Neuronal stem cell (in vitro differentiated cells): ENCODE measurements around the gene NOP56.

Experiments
- DNase-seq: peaks from one replicate; pipeline ENCODE4 v3.0.0-alpha.2; 2013; ENCODE audit warnings: low spot score
- H2AFZ ChIP-seq: one replicate; pipeline ENCODE4 v1.6.1; 2013; ENCODE audit warnings: mild to moderate bottlenecking, low read length, inconsistent platforms
- H2AK5ac ChIP-seq: 2 replicates; pipeline ENCODE4 v1.6.1; 2013; ENCODE audit warnings: low read depth, mild to moderate bottlenecking, inconsistent platforms, low read length, moderate library complexity, mixed read lengths
- H2BK120ac ChIP-seq: 2 replicates; pipeline ENCODE4 v1.6.1; 2013; ENCODE audit warnings: low read depth, mild to moderate bottlenecking, inconsistent platforms, low read length, moderate library complexity, mixed read lengths
- H2BK12ac ChIP-seq: one replicate; pipeline ENCODE4 v1.6.1; 2013; ENCODE audit warnings: low read length, inconsistent platforms
- H2BK15ac ChIP-seq: 2 replicates; pipeline ENCODE4 v1.6.1; 2013; ENCODE audit warnings: mild to moderate bottlenecking, low read length, inconsistent platforms, mixed read lengths
- H2BK5ac ChIP-seq: one replicate; pipeline ENCODE4 v1.6.1; 2013; ENCODE audit warnings: inconsistent platforms, mild to moderate bottlenecking, low read length, moderate library complexity
- H3K14ac ChIP-seq: one replicate; pipeline ENCODE4 v1.6.1; 2013; ENCODE audit warnings: low read length, inconsistent platforms
- H3K18ac ChIP-seq: 2 replicates; pipeline ENCODE4 v1.6.1; 2013; ENCODE audit warnings: low read length, inconsistent platforms
- H3K23ac ChIP-seq: 2 replicates; pipeline ENCODE4 v1.6.1; 2013; ENCODE audit warnings: low read depth, mild to moderate bottlenecking, mixed read lengths, low read length, inconsistent platforms; ENCODE audit not compliant: poor library complexity
- H3K27ac ChIP-seq: replicated peaks from 3 replicates; pipeline ENCODE4 v1.5.1; 2013; ENCODE audit warnings: low read length, inconsistent platforms
- H3K27me3 ChIP-seq, 3 experiments: 2 replicates each; pipeline ENCODE4 v1.6.1; 2013; ENCODE audit warnings: low read length in 3 of 3, mild to moderate bottlenecking in 2 of 3, inconsistent platforms in 1 of 3, low read depth in 1 of 3, mixed read lengths in 1 of 3, moderate library complexity in 1 of 3; ENCODE audit not compliant: control insufficient read depth in 3 of 3, insufficient read depth in 3 of 3
- H3K36me3 ChIP-seq, 2 donors: replicated peaks in 1 of 2; 2 replicates each; pipeline ENCODE4 v1.6.1; 2013; ENCODE audit warnings: low read length in 2 of 2; ENCODE audit not compliant: control insufficient read depth in 2 of 2, insufficient read depth in 2 of 2
- H3K4ac ChIP-seq: 2 replicates; pipeline ENCODE4 v1.6.1; 2013; ENCODE audit warnings: inconsistent platforms, mild to moderate bottlenecking, low read length, moderate library complexity
- H3K4me1 ChIP-seq, 2 donors: 1 replicate in 1 of 2; 2 replicates in 1 of 2; pipeline ENCODE4 v1.6.1; 2013; ENCODE audit warnings: low read length in 2 of 2, low read depth in 1 of 2; ENCODE audit not compliant: control insufficient read depth in 2 of 2, insufficient read depth in 1 of 2
- H3K4me2 ChIP-seq: one replicate; pipeline ENCODE4 v1.6.1; 2013; ENCODE audit warnings: mild to moderate bottlenecking, low read length, inconsistent platforms; ENCODE audit not compliant: insufficient read depth, poor library complexity, severe bottlenecking
- H3K4me3 ChIP-seq, 2 donors: 2 replicates each; pipeline ENCODE4 v1.5.1; 2013; ENCODE audit warnings: low read length in 2 of 2, mild to moderate bottlenecking in 2 of 2, inconsistent platforms in 1 of 2, moderate library complexity in 1 of 2
- H3K79me1 ChIP-seq: one replicate; pipeline ENCODE4 v1.6.1; 2013; ENCODE audit warnings: low read depth, mild to moderate bottlenecking, inconsistent platforms, low read length, moderate library complexity
- H3K9ac ChIP-seq: one replicate; pipeline ENCODE4 v1.6.1; 2013; ENCODE audit warnings: mild to moderate bottlenecking, low read depth, low read length, inconsistent platforms; ENCODE audit not compliant: poor library complexity
- H3K9me3 ChIP-seq, 2 donors: replicated peaks in 1 of 2; 2 replicates each; pipeline versions ENCODE3 to v1.6.1; 2013; ENCODE audit warnings: low read length in 2 of 2, mild to moderate bottlenecking in 2 of 2, inconsistent platforms in 1 of 2, low read depth in 1 of 2, mixed read lengths in 1 of 2, moderate library complexity in 1 of 2; ENCODE audit not compliant: control insufficient read depth in 2 of 2, insufficient read depth in 1 of 2
- H4K8ac ChIP-seq: one replicate; pipeline ENCODE4 v1.6.1; 2013; ENCODE audit warnings: low read depth, mild to moderate bottlenecking, inconsistent platforms, low read length, moderate library complexity
- H4K91ac ChIP-seq: one replicate; pipeline ENCODE4 v1.6.1; 2013; ENCODE audit warnings: low read length, low read depth, mild to moderate bottlenecking, inconsistent platforms; ENCODE audit not compliant: poor library complexity
- WGBS, 2 donors: extraction: QIAGEN DNeasy Blood & Tissue Kit; methylation state at CpG; one replicate each; pipeline ENCODE4 v1.1.7; 2013; ENCODE audit warnings: missing lambda C conversion rate in 2 of 2, mixed read lengths in 1 of 2; ENCODE audit not compliant: insufficient read length in 2 of 2, insufficient replicate concordance in 1 of 2; ENCODE audit errors: extremely low coverage in 2 of 2; 5-methylcytosine and 5-hydroxymethylcytosine counted together

The NOP56 gene

DNA sequence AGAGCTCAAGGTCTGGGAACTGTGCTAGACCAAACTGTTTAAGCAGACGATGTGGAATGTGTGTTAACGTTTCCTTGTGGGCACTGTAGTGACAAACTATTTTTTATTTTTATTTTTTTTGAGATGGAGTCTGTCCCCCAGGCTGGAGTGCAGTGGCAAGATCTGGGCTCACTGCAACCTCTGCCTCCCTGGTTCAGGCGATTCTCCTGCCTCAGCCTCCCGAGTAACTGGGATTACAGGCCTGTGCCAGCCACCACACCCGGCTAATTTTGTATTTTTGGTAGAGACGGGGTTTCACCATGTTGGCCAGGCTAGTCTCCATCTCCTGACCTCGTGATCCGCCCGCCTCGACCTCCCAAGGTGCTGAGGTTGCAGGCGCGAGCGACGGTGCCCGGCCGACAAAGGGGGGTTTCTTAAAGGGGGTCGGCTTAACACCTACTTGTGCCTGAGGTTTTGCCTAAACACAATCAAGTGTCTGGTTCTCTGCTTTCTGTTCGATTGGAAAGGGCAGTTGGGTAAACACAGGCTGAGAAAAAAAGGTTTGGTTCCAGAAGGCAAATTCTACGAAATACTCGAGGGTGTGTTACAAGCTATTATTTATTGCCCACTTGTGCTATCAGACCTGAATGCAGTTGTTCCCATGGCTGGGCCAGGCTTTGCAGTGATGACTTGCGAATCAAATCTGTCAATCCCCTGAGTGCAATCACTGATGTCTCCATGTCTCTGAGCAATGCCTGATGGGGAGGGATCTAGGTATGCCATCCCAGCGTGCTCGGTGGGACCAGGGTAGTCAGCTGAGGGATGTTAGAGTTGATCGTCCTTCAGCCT is 1.3 kb downstream of the NOP56 start:
- Histone ChIP-seq H2BK12ac (no peak overlapping the region), H3K27ac (no peak overlapping the region), H3K4ac (no peak overlapping the region), H2AK5ac (no peak overlapping the region), H4K91ac (no peak overlapping the region), H3K79me1 (peaks cover 12% of the 10 kb centered on the region), H3K4me1 (peaks cover 7 to 17% of the 10 kb centered on the region in 2 donors), H3K9ac (no peak overlapping the region), H3K23ac (no peak overlapping the region), H3K4me3 (peak overlapping the region; percentile 93 to 99), H3K9me3 (no peaks in the 10 kb centered on the region), H3K36me3 (peaks cover 45 to 58% of the 10 kb centered on the region in 2 donors), H2AFZ (no peak overlapping the region), H2BK5ac (peak overlapping the region; percentile 30), H3K18ac (no peak overlapping the region), H2BK120ac (no peak overlapping the region), H3K4me2 (peak overlapping the region; percentile 84), H4K8ac (no peak overlapping the region), H3K27me3 (no peaks in the 10 kb centered on the region), H2BK15ac (no peak overlapping the region), H3K14ac (no peak overlapping the region)
- DNase-seq = no peak
- no CpG with 5 or more reads among the region's 24 CpGs for WGBS, 2 donors

DNA sequence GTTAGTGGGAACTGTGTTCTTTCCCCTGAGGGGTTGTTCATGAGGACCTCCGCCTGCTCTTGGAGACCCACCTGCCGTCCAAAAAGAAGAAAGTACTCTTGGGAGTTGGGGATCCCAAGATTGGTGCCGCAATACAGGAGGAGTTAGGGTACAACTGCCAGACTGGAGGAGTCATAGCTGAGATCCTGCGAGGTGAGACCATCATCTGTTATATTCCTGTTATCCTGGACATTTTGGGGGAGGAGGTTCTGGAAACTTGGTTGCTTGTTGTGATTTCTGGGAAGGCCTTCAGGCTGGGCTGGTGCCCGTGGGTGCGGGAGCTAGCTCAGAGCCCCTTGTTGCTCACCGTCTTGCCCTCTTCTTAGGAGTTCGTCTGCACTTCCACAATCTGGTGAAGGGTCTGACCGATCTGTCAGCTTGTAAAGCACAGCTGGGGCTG is 2.0 kb downstream of the NOP56 start:
- DNase-seq = no peak
- Histone ChIP-seq H4K91ac (no peak overlapping the region), H4K8ac (no peak overlapping the region), H3K4me3 (peak overlapping the region; percentile 0 to 99), H3K79me1 (peaks cover 12% of the 10 kb centered on the region), H3K18ac (no peak overlapping the region), H3K27me3 (no peaks in the 10 kb centered on the region), H3K27ac (no peak overlapping the region), H3K36me3 (peaks cover 49 to 64% of the 10 kb centered on the region in 2 donors), H2BK5ac (peak overlapping the region; percentile 30), H3K23ac (no peak overlapping the region), H3K4me1 (peaks cover 7 to 17% of the 10 kb centered on the region in 2 donors), H2AFZ (no peak overlapping the region), H3K9me3 (no peaks in the 10 kb centered on the region), H3K14ac (peak overlapping the region; percentile 11), H3K4me2 (no peak overlapping the region), H2BK12ac (no peak overlapping the region), H2BK15ac (no peak overlapping the region), H3K4ac (no peak overlapping the region), H2AK5ac (no peak overlapping the region), H3K9ac (no peak overlapping the region), H2BK120ac (no peak overlapping the region)
- no CpG with 5 or more reads among the region's 9 CpGs for WGBS, 2 donors

GRCh38 chr20:2654831-2655230 is 2.4 kb downstream of the NOP56 start:
- H3K4me3 ChIP-seq = no peak overlapping the region
- no CpG with 5 or more reads among the region's 3 CpGs for WGBS, 2 donors

GRCh38 chr20:2655331-2656116 is 3.1 kb downstream of the NOP56 start:
- H3K23ac ChIP-seq = no peak overlapping the region
- no peak overlapping the region for H3K14ac ChIP-seq
- no peak overlapping the region for H2AK5ac ChIP-seq
- no peak overlapping the region for H2BK5ac ChIP-seq
- WGBS, 2 donors = no CpG with 5 or more reads among the region's 17 CpGs
- H2AFZ ChIP-seq = no peak overlapping the region
- no peak overlapping the region for H3K18ac ChIP-seq
- H3K4ac ChIP-seq = no peak overlapping the region
- no peak overlapping the region for H2BK15ac ChIP-seq
- H3K27ac ChIP-seq = no peak overlapping the region
- no peak overlapping the region for H3K4me3 ChIP-seq
- H4K8ac ChIP-seq = no peak overlapping the region
- H3K9me3 ChIP-seq = no peaks in the 10 kb centered on the region
- no peaks in the 10 kb centered on the region for H3K27me3 ChIP-seq
- no peak overlapping the region for H3K4me2 ChIP-seq
- peaks cover 12% of the 10 kb centered on the region for H3K79me1 ChIP-seq
- H2BK120ac ChIP-seq = no peak overlapping the region
- no peak overlapping the region for H2BK12ac ChIP-seq
- H4K91ac ChIP-seq = no peak overlapping the region
- no peak overlapping the region for H3K9ac ChIP-seq
- H3K4me1 ChIP-seq = peaks cover 7 to 17% of the 10 kb centered on the region in 2 donors
- peaks cover 58 to 75% of the 10 kb centered on the region in 2 donors for H3K36me3 ChIP-seq
- no peak for DNase-seq

More at GRCh38 chr20:2654831-2655230, 2.4 kb downstream of the NOP56 start:
- Histone ChIP-seq H3K18ac (no peak overlapping the region), H4K8ac (no peak overlapping the region), H3K4me1 (peaks cover 7 to 17% of the 10 kb centered on the region in 2 donors), H3K9me3 (no peaks in the 10 kb centered on the region), H4K91ac (no peak overlapping the region), H3K27ac (no peak overlapping the region), H3K4me2 (no peak overlapping the region), H3K79me1 (peaks cover 12% of the 10 kb centered on the region), H3K9ac (no peak overlapping the region), H2AFZ (no peak overlapping the region), H2AK5ac (no peak overlapping the region), H3K27me3 (no peaks in the 10 kb centered on the region), H3K14ac (no peak overlapping the region), H2BK15ac (no peak overlapping the region), H3K36me3 (peaks cover 53 to 68% of the 10 kb centered on the region in 2 donors), H2BK12ac (no peak overlapping the region), H2BK5ac (no peak overlapping the region), H2BK120ac (no peak overlapping the region), H3K23ac (no peak overlapping the region), H3K4ac (no peak overlapping the region)
- no peak for DNase-seq
